GM18951 (cell line): ENCODE measurements around the gene RNF151.
A peak's percentile ranks its signal among the peaks of the same experiment; 100 is the strongest.

Experiments
- POLR2A ChIP-seq: IDR thresholded peaks from 4 replicates; pipeline ENCODE4 v1.6.1; 2011; ENCODE audit warnings: mild to moderate bottlenecking; ENCODE audit not compliant: insufficient read length, insufficient read depth; ENCODE audit errors: extremely low read depth
- in situ Hi-C: fragments of 300-500 bp; cut with MboI; formaldehyde crosslinking; loops from one replicate; pipeline ENCODE4 v1.12.0; 2022; ENCODE audit warnings: low sequenced_read_pairs, mixed read lengths, inconsistent platforms; ENCODE audit not compliant: unreplicated experiment

RNF151 gene

DNA sequence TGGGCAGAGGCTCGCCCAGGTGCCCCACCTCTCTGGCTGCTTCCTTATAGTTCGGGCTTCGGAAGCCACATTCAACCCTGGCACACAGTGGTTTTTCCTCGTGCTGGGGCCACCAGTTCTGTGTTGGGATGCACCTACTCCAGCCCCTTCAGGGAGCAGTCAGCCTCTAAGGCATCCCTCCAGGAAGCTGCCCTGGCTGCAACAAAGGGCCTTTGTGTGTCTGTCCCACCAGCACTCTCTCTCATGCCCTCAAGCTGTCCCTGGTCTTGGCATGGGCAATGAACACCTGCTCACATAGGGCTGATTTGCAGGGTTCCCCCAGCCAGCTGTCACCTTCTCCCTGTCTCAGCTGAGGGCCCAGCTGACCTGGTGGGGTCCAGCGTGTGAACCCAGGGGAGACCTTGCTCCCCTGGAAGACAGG is 15.4 kb downstream of the RNF151 start:
- in situ Hi-C loops, result no loop called here
- no peak for TF ChIP-seq POLR2A

DNA sequence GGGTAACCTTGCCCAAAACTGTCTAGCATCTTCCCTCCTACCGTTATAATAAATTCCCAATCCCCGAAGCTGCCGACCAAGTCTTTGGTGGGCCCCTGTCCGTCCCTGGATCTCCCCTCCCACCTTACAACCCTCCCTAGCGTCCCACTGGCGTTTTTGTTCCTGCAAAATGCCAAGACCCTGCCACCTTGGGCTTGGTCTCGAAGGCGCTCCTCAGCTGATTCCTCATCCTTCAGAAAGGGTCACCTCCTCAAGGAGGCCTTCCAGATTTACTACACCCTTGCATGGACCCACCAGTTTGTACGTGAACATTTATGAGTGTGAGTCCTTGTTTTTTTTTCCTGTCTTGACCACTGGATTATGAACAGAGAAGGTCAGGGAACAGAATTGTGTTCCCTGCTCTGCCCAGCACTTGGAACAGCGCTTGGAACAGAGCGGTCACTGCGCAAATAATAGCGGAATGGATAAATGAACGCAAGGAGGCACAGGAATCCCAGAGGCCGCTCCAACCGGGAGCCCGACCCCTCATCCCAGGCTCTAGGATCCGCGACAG is 16.4 kb downstream of the RNF151 start:
- in situ Hi-C loops, result no loop called here

DNA sequence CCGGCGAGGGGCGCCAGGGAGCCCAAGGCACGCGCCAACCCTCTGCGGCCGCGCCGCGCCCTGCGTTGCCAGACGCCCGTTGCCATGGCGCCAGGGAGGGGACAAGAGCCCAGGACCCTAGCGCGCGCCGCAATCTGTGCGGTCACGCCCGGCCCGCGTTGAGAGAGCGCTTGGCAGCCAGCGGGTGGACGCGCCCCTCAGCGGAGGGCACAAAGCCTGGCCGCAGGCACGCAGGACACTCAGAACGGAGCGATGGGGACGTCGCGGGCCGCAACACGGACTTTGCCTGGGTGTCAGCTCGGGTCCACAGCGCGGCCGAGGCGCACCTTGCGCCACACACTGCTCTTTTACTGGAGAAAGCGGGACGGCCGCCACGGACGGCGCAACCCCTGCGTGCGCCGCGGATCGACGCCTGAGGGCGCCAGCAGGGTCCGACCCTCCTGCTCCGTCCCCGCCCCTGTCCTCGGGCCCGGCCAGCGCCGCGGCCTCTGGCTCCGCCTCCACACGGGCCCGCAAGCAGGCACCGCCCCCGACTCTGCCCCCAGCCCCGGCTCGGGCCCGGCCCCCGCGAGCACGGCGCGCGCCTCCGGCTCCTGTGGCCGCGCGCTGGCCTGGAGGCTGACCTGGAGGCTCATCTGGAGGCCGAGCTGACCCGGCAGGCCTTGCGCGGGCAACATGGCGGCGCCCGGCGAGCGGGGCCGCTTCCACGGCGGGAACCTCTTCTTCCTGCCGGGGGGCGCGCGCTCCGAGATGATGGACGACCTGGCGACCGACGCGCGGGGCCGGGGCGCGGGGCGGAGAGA is 17.1 kb downstream of the RNF151 start, which contains the start of gene GFER:
Gene GFER (plus strand): TSS at position 650 of the 803 bp plus-strand sequence. CDS start 26 bp downstream, at position 676.
- in situ Hi-C loops, result no loop called here
- TF ChIP-seq POLR2A, result peak; percentile 94

More for the DNA sequence above, 16.4 kb downstream of the RNF151 start:
- TF ChIP-seq POLR2A, result no peak

DNA sequence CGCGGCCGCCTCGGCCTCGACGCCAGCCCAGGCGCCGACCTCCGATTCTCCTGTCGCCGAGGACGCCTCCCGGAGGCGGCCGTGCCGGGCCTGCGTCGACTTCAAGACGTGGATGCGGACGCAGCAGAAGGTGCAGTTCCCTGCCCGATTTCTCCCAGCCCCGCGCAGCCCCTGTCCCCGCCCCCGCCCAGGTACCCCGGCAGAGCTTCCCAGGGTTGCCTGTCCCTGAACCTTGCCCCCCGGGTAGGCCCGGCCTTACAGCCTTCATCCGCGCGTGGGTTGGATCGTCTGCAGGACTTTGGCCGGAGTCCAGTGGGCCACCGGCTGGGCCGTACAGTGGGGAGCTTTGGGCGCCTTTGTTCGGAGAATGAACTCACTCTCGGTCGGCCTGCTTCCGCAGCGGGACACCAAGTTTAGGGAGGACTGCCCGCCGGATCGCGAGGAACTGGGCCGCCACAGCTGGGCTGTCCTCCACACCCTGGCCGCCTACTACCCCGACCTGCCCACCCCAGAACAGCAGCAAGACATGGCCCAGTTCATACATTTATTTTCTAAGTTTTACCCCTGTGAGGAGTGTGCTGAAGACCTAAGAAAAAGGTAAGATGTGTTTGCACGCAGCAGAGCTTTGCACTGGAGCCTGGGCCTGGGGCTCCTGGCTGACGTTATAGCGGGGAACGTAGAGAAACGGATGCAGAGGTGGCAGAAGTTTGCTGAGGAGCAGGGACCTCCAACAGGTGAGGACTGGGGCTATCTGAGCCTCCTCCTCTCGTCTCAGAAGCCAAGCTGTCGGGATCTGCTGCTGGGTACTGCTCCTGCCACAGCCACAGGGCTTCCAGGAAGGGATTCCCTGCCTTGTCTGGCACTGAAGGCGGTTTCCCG is 17.9 kb downstream of the RNF151 start:
- in situ Hi-C loops, result no loop called here
- no peak for TF ChIP-seq POLR2A

DNA sequence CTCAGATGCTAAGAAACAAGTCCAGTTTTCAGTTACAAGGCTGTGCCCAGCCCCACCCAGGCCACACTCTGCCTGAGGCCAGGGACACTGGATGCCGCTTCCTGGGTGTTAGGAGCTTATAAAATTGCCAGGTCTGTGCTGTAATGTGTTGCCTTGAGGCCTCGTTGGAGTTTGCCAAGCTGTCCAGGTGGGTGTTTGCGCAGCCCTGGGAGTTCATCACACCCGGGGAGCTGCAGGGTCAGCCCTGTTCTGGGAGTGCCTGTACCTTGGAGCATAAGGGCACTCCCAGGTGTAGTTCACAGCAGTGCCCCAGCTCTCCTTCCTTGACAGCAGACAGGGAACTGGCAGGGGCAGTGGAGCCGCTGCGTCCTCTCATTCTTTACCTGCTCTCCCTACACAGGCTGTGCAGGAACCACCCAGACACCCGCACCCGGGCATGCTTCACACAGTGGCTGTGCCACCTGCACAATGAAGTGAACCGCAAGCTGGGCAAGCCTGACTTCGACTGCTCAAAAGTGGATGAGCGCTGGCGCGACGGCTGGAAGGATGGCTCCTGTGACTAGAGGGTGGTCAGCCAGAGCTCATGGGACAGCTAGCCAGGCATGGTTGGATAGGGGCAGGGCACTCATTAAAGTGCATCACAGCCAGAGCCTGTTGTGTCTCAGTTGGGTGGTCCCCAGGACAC is 19.0 kb downstream of the RNF151 start:
- in situ Hi-C loops, result no loop called here
- no peak for TF ChIP-seq POLR2A

DNA sequence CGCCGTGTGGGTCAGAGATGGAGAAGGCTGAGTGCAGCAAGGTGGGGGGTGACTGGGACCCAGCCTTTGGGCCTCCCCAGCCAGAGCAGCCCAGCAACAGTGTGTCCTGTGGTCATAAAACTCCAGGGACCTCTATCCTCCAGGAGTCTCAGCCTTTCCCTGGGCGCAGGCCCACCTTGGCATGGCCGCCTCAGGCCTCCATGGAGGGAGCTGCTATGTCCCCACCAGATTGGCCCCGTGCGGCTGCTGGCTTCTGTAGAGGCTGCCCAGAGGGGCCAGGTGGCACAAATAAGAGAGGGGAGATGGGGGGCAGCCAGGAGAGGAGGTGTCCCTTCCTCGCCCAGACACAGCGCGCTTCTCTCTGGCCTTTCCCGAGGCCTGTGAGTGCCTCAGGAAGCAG is 20.5 kb downstream of the RNF151 start:
- in situ Hi-C loops, result no loop called here
- TF ChIP-seq POLR2A, result no peak

DNA sequence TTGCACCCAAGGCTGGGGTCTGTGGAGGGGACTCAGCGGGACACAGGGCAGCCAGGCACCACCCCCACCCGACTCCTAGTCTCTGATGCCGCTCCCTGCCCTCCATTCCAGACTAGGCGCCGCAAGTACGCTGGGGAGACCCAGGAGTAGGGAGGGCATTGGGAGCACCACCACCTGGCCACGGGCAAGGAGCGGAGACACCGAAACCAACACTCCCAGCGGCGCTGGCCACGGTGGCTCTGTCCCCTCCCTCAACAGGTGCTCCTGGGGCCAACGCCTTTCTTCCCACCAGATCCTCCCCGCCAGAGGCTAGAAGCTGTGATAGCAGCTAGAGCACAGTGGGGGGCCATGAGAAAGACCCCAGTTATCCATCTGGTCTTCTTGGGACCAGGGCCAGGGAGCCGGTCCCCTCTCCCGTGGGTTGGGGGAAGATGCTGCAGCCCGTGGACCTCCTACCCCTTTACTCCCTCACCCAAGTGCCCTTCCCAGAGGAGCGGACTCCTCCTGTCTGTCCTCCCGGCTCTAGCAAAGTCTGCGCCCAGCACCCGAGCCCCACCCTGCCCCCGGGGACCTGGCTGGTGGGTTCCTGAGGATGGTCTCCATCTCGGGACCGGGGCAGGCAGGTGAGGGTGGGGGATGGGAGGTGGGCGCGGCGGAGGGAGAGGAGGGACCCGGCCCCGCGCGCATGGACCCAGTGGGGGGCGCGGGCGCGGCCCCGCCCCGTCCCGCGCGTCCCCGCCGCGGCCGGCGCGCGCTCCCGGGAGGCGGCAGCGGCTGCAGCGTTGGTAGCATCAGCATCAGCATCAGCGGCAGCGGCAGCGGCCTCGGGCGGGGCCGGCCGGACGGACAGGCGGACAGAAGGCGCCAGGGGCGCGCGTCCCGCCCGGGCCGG is 22.8 kb downstream of the RNF151 start, which contains the start of gene SYNGR3:
Gene SYNGR3 (plus strand): TSS at position 762 of the 892 bp plus-strand sequence. CDS start 133 bp downstream, outside the sequence.
- in situ Hi-C loops, result no loop called here
- no peak for TF ChIP-seq POLR2A

DNA sequence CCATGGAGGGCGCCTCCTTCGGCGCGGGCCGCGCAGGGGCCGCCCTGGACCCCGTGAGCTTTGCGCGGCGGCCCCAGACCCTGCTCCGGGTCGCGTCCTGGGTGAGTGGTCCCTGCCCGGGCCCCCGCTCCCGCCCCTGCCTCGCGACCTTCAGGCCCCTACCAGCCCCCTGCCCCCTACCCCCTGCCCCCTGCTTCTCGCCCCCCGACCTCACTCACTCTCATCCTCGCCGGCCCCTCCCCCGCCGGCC is 23.4 kb downstream of the RNF151 start:
- in situ Hi-C loops, result no loop called here
- TF ChIP-seq POLR2A, result no peak

DNA sequence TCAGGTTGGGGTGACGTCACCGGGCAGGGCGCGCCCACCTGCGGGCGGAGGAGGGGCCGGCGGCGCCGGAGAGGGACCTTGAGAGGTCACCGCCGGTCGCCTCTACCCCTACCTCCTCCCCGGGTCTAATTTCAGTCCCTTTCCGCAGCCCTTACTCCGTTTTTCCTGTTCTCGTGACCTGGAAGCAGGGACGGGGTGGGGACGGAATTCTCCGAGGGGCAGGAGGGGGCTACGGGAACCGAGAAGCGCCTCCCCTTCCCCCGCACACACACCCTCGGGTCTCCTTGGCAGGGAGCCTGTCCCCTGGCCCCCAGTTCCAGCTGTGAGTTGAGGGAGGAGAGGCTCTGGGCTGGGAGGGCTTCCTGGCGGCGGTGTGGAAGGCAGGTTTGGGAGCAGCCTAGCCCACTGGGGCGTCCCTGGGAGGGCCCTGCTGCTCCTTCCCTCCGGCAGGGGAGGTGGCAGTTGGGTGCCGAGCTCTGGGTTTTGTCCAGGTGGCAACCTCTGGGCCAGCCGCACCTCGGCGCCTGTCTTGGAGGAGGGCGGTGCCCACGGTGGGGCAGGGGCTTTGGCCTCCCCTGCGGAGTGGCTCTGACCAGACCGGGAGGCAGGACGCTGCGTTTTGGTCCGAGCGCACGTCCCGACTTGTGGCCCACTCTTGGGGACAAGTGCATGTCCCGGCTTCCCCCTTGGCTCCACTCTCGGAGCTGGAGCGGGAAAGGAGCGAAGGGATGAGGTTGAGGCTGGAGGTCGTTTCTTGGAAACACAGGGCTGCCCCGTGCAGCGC is 23.9 kb downstream of the RNF151 start:
- TF ChIP-seq POLR2A, result no peak
- in situ Hi-C loops, result no loop called here

DNA sequence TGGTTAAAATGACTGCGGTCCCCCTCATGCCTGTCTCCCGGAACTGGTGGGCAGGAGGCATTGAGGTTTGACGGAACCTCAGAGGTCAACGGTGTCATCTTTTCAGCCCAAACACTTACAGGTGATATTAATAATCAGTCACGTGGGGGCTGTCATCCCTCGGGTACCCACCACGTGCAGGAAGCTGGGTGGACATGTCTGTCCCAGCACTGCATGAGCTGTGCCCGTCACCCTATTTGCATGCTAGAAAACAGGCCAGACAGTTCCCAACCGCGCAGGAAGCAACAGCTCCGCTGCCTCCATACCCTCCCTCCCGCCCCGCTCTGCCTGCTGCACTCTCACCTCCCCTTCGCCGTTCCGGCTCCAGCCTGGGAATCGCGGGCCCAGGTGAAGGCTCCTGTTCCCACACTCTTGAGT is 24.5 kb downstream of the RNF151 start:
- in situ Hi-C loops, result no loop called here
- peak; percentile 36 for TF ChIP-seq POLR2A

DNA sequence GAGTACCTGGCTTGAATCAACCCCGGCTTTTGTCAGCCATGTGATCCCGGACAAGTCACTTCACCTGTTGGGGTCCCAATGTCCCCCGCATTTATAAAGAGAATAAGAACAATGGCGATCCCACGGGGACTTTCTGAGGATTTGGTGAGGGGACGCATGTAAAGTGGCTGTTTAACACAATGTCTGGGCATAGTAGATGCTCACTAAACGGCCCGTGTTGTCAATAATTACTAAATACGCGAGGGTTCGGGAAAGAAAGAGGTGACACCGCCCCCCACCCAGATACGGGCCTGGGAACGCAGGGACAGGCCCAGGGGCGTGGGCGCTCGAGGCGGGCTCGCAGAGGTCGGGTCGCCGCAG is 24.9 kb downstream of the RNF151 start:
- in situ Hi-C loops, result no loop called here
- no peak for TF ChIP-seq POLR2A

DNA sequence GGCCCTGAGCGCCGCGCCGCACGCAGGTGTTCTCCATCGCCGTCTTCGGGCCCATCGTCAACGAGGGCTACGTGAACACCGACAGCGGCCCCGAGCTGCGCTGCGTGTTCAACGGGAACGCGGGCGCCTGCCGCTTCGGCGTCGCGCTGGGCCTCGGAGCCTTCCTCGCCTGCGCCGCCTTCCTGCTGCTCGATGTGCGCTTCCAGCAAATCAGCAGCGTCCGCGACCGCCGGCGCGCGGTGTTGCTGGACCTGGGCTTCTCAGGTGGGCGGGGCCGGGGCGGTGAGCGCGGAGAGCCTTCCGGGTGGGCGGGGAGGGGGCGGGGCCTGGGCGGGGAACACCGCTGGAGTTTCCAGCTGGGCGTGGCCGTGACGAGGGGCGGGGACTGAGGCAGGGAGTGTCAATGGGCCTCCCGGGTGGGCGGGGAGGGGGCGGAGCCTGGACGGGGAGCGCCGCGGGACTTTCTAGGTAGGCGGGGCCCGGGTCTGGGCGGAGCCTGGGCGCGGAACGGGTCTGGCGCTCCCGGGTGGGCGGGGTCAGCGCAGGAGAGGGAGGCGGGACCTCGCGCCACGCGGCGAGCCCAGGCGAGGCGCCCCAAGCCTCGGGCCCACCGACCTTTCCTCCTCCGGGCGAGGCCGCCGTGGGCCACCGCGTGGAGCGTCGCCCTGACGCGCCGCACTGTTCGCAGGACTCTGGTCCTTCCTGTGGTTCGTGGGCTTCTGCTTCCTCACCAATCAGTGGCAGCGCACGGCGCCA is 25.5 kb downstream of the RNF151 start:
- in situ Hi-C loops, result no loop called here

More for the DNA sequence above, 25.5 kb downstream of the RNF151 start:
- peak; percentile 68 for TF ChIP-seq POLR2A
